HG03095 (cell line): ENCODE measurements around the gene TXNDC2.
"Not testable (repeated sequence)": the region's sequence is repeated elsewhere in the genome, so short reads cannot be mapped to it uniquely, and the experiment has no call there.

Source experiments
- ATAC-seq: cut with Tn5 transposase; IDR thresholded peaks from one replicate; pipeline ENCODE4 v1.9.1; 2021; ENCODE audit warnings: moderate library complexity; ENCODE audit not compliant: unreplicated experiment

The TXNDC2 gene

DNA sequence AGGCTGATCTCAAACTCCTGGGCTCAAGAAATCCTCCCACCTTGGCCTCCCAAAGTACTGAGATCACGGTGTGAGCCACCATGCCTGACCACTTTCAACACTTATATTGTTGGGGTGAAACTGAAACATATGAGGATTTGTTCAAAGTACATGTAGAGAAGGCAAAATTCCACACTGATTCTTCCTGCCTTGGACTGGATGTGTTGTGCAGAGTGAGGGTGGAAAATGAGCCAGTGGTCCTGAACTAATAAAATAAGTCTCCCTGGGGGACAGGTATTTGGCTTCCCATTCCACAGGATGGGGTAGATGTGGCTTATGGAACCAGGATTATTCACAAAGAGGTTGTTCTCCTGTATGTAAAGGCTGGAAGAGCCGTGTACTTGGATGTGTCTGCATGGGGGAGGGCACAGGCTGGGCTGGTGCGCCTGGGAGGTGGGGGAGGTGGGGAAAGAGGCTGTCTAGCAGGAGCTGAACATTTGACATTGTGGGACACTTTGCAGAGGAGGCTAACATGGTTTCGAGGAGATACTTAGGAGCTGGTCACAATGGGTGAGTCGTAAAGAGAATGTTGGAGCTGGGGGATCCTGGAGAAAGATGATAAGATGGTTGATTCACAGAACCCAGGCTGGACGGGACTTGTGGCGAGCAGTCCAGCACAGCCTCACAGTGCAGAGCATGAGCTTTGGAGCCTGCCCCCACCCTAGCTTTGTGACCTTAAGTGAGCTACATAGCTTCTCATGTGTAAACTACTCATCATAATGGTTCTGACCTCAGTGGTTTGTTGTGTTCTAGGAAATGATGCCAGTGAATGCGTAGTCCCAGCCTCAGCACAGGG lies at the start of gene TXNDC2:
TSS of gene TXNDC2 (plus strand) at position 804 of the 835 bp plus-strand sequence. CDS start 708 bp downstream, outside the sequence.
- no peak for ATAC-seq

DNA sequence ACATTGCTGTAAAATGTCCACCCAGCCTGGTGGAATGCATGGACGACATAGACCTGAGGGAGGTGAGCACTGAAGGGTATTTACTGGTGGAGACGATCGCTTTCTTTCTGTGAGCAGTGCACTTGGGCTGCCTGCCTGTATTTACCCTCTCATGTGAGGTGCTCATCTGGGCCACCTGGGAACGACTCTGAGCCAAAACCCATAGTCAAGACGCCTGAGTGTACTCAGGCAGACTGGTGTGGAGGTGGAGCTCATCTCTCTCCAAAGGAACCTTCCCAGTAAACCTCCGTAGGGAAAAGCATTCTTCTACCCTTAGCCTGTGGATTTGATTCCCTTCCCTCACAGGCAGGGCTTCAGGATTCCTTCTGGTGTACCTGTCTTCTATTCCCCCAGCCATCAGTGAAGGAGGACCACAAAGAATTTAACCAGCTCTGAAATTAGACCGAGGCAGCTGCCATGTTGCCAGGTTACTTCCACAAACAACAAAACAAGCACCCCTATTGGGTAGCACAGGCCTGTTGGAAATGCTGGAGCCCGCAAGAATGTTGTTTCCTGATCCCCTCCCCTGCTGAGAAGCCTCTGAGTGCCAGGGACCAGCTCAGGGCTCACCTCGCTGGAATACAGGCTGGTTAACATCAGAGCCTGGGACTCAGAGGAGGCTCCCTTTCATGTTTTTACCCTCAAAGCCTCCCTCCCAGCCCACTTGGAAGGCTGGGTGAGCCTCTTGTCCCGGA lies 47.5 kb upstream of the TXNDC2 start:
- ATAC-seq: no peak

- no peak for ATAC-seq
These were observed 46.6 kb upstream of the TXNDC2 start for GRCh38 chr18:9839211-9839610.

GRCh38 chr18:9839853-9840252 lies 45.9 kb upstream of the TXNDC2 start:
- ATAC-seq: no peak

DNA sequence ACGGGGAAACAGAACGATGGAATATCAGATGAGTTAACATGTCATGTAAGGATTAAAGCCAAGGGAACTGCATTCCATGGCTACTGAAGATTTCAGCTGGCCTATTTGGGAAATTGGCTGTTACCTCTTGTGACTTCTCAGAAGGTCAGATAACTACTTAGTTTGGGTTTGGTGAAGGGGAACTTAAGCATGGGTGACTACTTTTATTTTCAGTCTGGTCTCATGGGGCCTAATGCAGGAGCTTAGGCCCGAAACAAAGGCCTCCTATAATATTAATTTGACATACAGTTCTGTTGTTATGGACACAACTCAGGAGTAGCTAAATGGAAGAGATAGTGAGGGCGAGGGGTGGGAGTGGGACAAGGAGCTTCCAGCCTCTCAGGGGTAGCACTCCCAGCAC lies 44.0 kb upstream of the TXNDC2 start:
- no peak for ATAC-seq

DNA sequence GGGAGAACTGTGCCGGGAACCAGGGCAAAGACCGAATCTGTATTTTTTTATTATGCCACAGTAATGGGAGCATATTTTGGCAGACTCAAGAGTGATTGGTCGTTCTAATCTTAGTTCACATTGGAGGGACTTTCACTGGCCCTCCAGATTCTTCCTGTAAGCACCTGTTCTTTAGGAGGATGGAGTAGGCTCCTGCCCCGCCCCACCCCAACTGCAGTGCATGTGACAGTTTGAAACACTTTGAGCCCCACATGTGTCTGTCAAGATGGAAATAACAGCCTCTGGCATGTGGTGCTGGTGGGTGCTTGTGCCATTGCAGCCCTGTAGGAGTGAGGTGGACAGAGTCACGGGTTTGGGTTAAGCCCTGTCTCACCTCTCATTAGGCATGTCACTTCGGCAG lies 43.3 kb upstream of the TXNDC2 start:
- ATAC-seq: no peak

DNA sequence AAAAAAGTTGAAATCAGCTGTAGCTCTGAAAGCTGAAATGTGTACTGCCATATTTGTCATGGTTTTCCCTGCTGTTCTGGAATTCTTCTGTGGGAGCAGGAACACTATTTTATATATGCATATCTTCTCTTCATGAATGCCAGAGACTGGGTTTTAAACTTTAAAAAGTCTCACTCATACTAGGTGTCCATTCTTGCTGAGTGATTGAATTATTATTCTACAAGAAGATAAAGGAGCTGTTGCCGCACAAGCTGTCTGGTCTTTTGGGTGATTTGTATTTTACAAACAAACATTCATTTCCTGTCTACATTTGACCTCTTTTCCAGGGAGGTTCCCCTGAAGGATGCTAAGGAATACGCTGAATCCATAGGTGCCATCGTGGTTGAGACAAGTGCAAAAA lies 40.5 kb upstream of the TXNDC2 start:
- ATAC-seq: no peak

GRCh38 chr18:9846162-9846925 lies 39.4 kb upstream of the TXNDC2 start:
- no peak for ATAC-seq

DNA sequence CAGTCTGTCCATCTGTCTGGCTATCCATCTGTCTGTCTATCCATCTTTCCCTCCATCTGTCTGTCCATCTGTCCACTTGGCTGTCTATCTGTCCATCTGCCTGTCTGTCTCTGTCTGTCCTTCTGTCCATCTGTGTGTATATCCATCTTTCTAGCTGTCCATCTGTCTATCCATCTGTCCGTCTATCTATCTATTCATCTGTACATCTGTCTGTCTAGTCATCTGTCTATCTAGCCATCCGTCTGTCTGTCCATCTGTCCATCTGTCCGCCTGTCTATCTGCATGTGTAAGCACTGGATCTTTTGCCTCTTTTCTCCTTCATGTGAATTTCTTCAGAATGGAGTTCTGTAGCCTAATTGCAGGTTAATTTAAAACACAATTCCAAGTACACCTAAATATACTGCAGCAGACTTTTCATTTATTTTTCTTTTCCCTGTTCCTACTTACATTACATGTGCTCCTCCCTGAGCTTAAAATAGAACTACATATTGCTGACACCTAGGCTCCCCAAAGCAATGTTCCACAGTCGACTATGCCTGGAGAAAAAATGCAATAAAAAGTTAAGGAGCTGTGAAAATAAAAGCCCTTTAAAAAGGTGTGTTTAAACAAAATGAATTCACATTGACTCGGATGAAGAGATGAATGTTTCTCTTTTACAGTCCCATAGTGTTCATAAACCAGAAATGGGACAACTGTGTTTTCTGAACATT lies 37.4 kb upstream of the TXNDC2 start:
- no peak for ATAC-seq

DNA sequence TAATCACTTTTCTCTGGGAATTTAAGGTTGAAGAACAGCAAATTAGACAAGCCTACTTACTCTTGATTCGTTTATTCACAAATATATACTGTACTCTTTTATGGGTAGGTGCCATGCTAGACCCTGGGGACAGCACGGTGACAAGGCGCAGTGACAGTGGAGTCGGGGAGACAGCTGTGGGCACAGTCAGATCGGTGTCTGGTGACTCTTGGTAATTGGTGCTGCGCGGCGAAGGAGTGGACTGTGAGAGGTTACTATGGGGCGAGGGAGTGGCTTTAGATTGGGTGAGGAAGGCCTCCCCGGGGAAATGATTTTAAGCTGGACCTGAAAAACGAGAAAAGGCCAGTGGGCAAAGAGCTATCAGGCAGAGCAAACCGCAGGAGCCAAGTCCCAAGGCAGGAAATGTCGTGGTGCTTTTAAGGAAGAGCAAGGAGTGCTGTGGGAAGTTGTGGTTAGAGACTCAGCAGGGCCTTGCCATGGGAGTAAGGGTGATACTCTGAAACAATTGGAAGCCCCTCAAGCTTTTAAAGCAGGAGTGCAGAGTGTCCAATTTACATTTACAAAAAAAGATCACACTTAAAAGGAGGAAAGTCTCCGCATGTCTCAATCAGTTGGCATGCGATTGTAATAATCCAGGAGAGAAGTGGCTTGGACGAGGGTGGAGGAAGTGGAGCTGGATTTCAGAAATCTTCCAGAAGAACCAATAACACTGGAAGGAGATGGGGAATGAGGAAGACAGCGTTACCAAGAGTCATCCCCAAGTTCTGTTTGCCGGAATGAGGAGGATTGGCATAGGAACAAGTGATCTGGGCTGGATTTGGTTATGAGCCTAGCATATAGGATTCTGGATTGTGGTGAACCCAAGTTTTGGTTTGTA lies 36.1 kb upstream of the TXNDC2 start:
- no peak for ATAC-seq

GRCh38 chr18:9850309-9850708 lies 35.5 kb upstream of the TXNDC2 start:
- no peak for ATAC-seq

DNA sequence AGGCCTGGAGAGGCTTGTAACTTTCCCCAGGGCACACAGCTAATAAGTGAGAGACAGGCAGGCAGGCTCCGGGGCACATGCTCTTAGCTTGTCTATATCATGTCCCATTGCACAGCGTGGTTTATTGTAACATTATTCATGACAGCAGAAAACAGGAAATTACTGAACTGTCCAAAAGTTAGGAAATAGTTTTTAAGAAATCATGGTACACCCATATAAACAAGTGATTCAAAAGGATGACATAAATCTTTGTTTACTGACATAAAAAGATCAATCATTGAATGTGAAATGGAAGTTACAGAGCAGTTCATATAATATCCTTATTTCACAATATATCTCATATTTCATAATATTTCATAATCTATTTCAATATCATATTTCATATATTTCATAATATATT lies 34.3 kb upstream of the TXNDC2 start:
- ATAC-seq: no peak

- ATAC-seq: no peak
These were observed 33.3 kb upstream of the TXNDC2 start for GRCh38 chr18:9852266-9853081.

GRCh38 chr18:9854801-9855676 lies 30.7 kb upstream of the TXNDC2 start:
- no peak for ATAC-seq

- ATAC-seq: no peak
These were observed 30.1 kb upstream of the TXNDC2 start for GRCh38 chr18:9855681-9856080.

DNA sequence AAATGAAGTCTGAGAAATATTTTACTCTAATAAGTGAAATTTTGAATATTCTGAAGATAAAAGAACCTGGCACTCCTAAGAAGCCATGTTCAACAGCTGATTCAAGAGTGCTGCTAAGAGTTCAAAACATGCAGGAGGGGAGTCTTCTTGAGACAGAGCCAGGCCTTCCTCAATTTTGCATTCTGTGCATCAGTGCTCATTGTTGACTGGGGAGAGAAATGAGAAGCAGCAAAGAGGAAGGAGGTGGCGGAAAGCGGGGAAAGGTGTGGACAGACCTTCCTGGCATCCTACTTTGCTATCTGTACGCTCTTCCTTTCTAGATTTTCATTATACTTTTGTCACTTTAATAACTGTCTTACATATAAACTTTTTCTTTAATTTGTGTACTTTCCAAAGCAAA lies 29.7 kb upstream of the TXNDC2 start:
- ATAC-seq: no peak

- not testable (repeated sequence) for ATAC-seq
These were observed 28.2 kb upstream of the TXNDC2 start for GRCh38 chr18:9857479-9857998.

GRCh38 chr18:9858642-9859041 lies 27.1 kb upstream of the TXNDC2 start:
- no peak for ATAC-seq
